Cardiac atrium fibroblast (primary cell): ENCODE data around the gene MYL4. TPM values are rescaled to one million over a fixed set of nuclear protein-coding genes. Genes with fewer than 3 reads are reported as not detected.

Experiments
- total RNA-seq: library from RNA; depleted of rRNA; stranded (reverse); fragments of >200 nt; gene quantifications from 2 replicates; pipeline ENCODE4 v1.2.3, GENCODE V29; 2015

The MYL4 gene
- total RNA-seq, result not detected in 2 replicates

DNA sequence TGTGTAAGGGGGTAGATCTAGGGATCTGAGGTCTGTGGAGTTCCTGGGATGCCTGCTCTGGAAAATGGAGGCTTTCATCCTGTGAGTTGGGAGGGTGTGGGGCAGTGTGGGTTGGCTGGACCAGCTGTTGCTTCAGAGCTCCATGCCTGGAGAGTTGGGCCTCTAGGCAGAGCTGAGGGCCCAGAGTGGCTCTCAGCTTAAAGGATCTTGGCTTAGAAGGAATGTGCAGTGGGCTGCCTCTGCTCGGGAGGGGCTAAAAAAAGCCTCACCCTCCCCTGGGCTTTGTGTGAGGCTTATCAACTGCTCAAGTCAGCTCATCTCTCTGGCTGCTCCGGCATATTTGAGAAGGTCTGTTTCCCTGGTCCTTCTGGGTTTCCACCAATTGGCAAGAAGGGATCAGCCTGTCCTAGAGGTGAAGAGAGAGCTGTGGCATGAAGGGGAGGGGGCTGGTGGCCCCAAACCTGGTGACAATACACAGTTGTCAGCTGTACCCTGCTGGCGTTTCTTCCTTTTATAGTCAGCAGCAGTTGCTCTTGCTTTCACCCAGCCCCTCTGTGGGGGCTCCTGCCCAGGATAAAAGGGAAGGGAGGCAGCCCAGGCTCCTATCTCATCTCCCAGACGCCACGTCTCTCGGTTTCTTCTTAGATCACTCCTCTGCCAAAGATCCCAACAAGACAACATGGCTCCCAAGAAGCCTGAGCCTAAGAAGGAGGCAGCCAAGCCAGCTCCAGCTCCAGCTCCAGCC is at the start of gene MYL4:
MYL4 (plus strand) TSS at position 605 of the 745 bp plus-strand sequence; CDS start at position 680, 75 bp downstream.

DNA sequence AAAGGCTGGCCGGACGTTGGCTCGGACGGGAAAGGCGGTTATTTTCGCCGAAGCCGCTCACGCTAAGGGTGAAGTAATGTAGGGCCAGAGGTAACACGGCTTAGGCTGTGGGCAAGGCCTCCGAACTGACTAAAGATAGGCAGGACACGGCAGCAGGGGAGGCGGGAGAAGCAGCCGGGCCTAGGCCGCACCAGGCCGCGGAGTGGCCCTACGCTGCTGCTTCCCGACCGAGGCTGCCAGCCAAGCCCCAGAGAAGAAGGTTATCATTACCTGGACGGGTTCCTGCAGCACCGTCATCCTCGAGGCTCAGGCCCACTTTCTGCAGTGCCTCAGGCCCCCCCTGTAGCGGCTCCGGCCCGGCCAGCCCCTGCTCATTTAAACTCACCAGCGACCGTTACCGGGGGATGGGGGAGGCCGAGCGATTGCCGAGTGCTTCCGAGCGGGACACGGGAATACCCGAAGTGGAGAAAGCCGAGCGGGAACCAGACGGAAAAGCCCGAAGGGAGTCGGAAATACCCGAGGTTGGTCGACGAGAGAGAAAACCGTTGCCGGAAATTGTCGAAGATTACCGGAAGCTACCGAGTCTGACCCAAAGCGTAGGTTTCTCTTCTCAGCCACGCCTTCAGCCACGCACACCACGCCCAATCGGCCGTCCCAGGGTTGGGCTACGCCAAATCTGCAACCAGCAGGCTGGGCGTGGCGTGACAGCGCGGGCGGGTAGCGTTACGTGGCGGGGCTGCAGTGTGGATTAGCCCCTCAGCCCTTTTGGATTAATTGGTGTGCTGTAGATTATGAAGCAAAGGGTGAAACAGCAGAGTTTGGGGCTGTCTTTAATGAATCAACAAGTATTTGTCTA is 20.0 kb upstream of the MYL4 start, which contains the start of gene CDC27:
CDC27 (minus strand) TSS at position 420 of the 856 bp plus-strand sequence; CDS start at position 297, 123 bp downstream.

GRCh38 chr17:47253541-47254402 is 44.6 kb downstream of the MYL4 start, which contains the start of gene ITGB3:
Gene ITGB3 (plus strand): TSS chr17:47253827. CDS start chr17:47253862, 35 bp downstream.

Other genes with a start within 250 kb of the MYL4 start
- not detected in 2 replicates for gene RPRML, start 230.1 kb upstream of the MYL4 start, total RNA-seq
- 41.5 and 70.0 TPM in 2 replicates for gene CDC27, start 20.1 kb upstream of the MYL4 start, total RNA-seq
- 9.4 and 12.8 TPM in 2 replicates for gene ITGB3, start 44.5 kb downstream of the MYL4 start, total RNA-seq
- 0.32 and 0.54 TPM in 2 replicates for gene EFCAB13, start 114.6 kb downstream of the MYL4 start, total RNA-seq